ENCODE measurements around the gene WFS1.

Gene WFS1

GRCh38 chr4:6287017-6287788 is 17.6 kb downstream of the WFS1 start:
- TF ChIP-seq EGR1 (IDR thresholded peaks at IDR 0.05) (no peak), NFIC (IDR thresholded peaks at IDR 0.05) (no peak), TAF1 (IDR thresholded peaks at IDR 0.05; ENCODE audit: low read depth) (no peak), TCF12 (IDR thresholded peaks at IDR 0.05; ENCODE audit: low read depth) (no peak), ZBTB7A (IDR thresholded peaks at IDR 0.05; ENCODE audit: low read depth) (no peak), YY1 (IDR thresholded peaks at IDR 0.05; ENCODE audit: low read depth) (no peak), CEBPB (IDR thresholded peaks at IDR 0.05) (no peak)
- TF ChIP-seq, protein P1, sequence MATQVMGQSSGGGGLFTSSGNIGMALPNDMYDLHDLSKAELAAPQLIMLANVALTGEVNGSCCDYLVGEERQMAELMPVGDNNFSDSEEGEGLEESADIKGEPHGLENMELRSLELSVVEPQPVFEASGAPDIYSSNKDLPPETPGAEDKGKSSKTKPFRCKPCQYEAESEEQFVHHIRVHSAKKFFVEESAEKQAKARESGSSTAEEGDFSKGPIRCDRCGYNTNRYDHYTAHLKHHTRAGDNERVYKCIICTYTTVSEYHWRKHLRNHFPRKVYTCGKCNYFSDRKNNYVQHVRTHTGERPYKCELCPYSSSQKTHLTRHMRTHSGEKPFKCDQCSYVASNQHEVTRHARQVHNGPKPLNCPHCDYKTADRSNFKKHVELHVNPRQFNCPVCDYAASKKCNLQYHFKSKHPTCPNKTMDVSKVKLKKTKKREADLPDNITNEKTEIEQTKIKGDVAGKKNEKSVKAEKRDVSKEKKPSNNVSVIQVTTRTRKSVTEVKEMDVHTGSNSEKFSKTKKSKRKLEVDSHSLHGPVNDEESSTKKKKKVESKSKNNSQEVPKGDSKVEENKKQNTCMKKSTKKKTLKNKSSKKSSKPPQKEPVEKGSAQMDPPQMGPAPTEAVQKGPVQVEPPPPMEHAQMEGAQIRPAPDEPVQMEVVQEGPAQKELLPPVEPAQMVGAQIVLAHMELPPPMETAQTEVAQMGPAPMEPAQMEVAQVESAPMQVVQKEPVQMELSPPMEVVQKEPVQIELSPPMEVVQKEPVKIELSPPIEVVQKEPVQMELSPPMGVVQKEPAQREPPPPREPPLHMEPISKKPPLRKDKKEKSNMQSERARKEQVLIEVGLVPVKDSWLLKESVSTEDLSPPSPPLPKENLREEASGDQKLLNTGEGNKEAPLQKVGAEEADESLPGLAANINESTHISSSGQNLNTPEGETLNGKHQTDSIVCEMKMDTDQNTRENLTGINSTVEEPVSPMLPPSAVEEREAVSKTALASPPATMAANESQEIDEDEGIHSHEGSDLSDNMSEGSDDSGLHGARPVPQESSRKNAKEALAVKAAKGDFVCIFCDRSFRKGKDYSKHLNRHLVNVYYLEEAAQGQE (IDR thresholded peaks at IDR 0.05; ENCODE audit: low read depth) = no peak
- TF ChIP-seq, protein P2, sequence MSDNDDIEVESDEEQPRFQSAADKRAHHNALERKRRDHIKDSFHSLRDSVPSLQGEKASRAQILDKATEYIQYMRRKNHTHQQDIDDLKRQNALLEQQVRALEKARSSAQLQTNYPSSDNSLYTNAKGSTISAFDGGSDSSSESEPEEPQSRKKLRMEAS (IDR thresholded peaks at IDR 0.05) = no peak

GRCh38 chr4:6288342-6288741 is 18.7 kb downstream of the WFS1 start:
- TF ChIP-seq YY1 (IDR thresholded peaks at IDR 0.05; ENCODE audit: low read depth) = no peak
- TF ChIP-seq FOXM1 (IDR thresholded peaks at IDR 0.05; ENCODE audit: borderline replicate concordance, low read depth) = no peak
- TF ChIP-seq TCF12 (IDR thresholded peaks at IDR 0.05; ENCODE audit: low read depth) = no peak
- TF ChIP-seq EP300 (IDR thresholded peaks at IDR 0.05; ENCODE audit: borderline replicate concordance) = no peak
- TF ChIP-seq NFIC (IDR thresholded peaks at IDR 0.05) = no peak
- TF ChIP-seq CEBPB (IDR thresholded peaks at IDR 0.05) = no peak
- TF ChIP-seq, protein P1 (IDR thresholded peaks at IDR 0.05; ENCODE audit: low read depth) = no peak
- TF ChIP-seq ZBTB7A (IDR thresholded peaks at IDR 0.05; ENCODE audit: low read depth) = no peak
- TF ChIP-seq, protein P2 (IDR thresholded peaks at IDR 0.05) = no peak
- TF ChIP-seq TAF1 (IDR thresholded peaks at IDR 0.05; ENCODE audit: low read depth) = no peak
- no peak for TF ChIP-seq RAD21 (IDR thresholded peaks at IDR 0.05; ENCODE audit: low read depth)

GRCh38 chr4:6288871-6289270 is 19.2 kb downstream of the WFS1 start:
- no peak for TF ChIP-seq TCF12 (IDR thresholded peaks at IDR 0.05; ENCODE audit: low read depth)
- no peak for TF ChIP-seq EGR1 (IDR thresholded peaks at IDR 0.05)
- TF ChIP-seq, protein P2 (IDR thresholded peaks at IDR 0.05) = no peak
- TF ChIP-seq RAD21 (IDR thresholded peaks at IDR 0.05; ENCODE audit: low read depth) = no peak
- no peak for TF ChIP-seq ZBTB7A (IDR thresholded peaks at IDR 0.05; ENCODE audit: low read depth)
- TF ChIP-seq, protein P1 (IDR thresholded peaks at IDR 0.05; ENCODE audit: low read depth) = no peak
- no peak for TF ChIP-seq EP300 (IDR thresholded peaks at IDR 0.05; ENCODE audit: borderline replicate concordance)
- TF ChIP-seq, protein P3, sequence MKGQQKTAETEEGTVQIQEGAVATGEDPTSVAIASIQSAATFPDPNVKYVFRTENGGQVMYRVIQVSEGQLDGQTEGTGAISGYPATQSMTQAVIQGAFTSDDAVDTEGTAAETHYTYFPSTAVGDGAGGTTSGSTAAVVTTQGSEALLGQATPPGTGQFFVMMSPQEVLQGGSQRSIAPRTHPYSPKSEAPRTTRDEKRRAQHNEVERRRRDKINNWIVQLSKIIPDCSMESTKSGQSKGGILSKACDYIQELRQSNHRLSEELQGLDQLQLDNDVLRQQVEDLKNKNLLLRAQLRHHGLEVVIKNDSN (IDR thresholded peaks at IDR 0.05) = no peak
- no peak for TF ChIP-seq TAF1 (IDR thresholded peaks at IDR 0.05; ENCODE audit: low read depth)
- no peak for TF ChIP-seq CEBPB (IDR thresholded peaks at IDR 0.05)
- TF ChIP-seq TEAD4 (IDR thresholded peaks at IDR 0.05) = no peak
- no peak for TF ChIP-seq NFIC (IDR thresholded peaks at IDR 0.05)
- no peak for TF ChIP-seq YY1 (IDR thresholded peaks at IDR 0.05; ENCODE audit: low read depth)
- TF ChIP-seq FOXM1 (IDR thresholded peaks at IDR 0.05; ENCODE audit: borderline replicate concordance, low read depth) = no peak
- TF ChIP-seq CREB1 (IDR thresholded peaks at IDR 0.05; ENCODE audit: low read depth) = no peak

DNA sequence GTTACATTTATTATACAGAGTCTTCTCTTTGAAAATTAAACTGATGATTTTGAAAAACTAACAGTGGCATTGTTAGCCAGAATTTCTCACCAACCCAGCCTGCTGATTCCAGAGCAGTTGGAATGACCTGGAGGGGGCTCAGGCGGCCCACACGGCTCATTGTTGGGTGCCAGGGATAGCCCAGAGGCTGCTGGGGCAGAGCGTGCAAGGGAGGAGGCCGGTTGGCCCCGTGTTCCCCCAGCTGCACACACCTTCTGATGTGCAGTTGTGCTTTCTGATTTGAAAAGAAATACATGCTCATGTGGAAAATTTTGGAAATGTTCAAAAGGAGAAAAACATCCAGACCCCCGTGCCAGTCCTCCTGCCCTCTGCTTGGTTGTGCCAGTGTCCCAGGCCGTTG is 20.6 kb downstream of the WFS1 start:
- no peak for TF ChIP-seq YY1 (IDR thresholded peaks at IDR 0.05; ENCODE audit: low read depth)
- TF ChIP-seq RAD21 (IDR thresholded peaks at IDR 0.05; ENCODE audit: low read depth) = no peak
- TF ChIP-seq, protein P2 (IDR thresholded peaks at IDR 0.05) = no peak
- TF ChIP-seq, protein P1 (IDR thresholded peaks at IDR 0.05; ENCODE audit: low read depth) = no peak
- no peak for TF ChIP-seq FOXM1 (IDR thresholded peaks at IDR 0.05; ENCODE audit: borderline replicate concordance, low read depth)
- TF ChIP-seq CREB1 (IDR thresholded peaks at IDR 0.05; ENCODE audit: low read depth) = no peak
- no peak for TF ChIP-seq TEAD4 (IDR thresholded peaks at IDR 0.05)
- no peak for TF ChIP-seq NFIC (IDR thresholded peaks at IDR 0.05)
- no peak for TF ChIP-seq ZBTB7A (IDR thresholded peaks at IDR 0.05; ENCODE audit: low read depth)
- TF ChIP-seq, protein P3 (IDR thresholded peaks at IDR 0.05) = no peak
- TF ChIP-seq TAF1 (IDR thresholded peaks at IDR 0.05; ENCODE audit: low read depth) = no peak
- TF ChIP-seq EGR1 (IDR thresholded peaks at IDR 0.05) = no peak
- TF ChIP-seq CEBPB (IDR thresholded peaks at IDR 0.05) = no peak
